GM12891 (cell line): ENCODE data around the gene NDUFAF4. TPM values are rescaled to one million over a fixed set of nuclear protein-coding genes. Genes with fewer than 3 reads are reported as not detected.

Experiments
- DNase-seq: peaks from one replicate; pipeline ENCODE4 v3.0.0; 2011; ENCODE audit warnings: low spot score; ENCODE audit not compliant: insufficient read length
- FAIRE-seq: peaks from 2 replicates; lab custom pipeline; 2011; peaks lifted over from hg19 to GRCh38; lab: Jason Lieb, UNC
- PAX5 ChIP-seq: IDR thresholded peaks from 2 replicates; pipeline ENCODE4 v1.6.1; 2011; ENCODE audit warnings: low read length, moderate library complexity, mild to moderate bottlenecking; ENCODE audit not compliant: insufficient read depth, severe bottlenecking
- POLR2A ChIP-seq: IDR thresholded peaks from 2 replicates; pipeline ENCODE4 v1.6.1; 2011; ENCODE audit warnings: low read depth, low read length, control low read depth
- POLR2AphosphoS5 ChIP-seq: IDR thresholded peaks from 2 replicates; pipeline ENCODE4 v1.6.1; 2011; ENCODE audit warnings: low read depth, low read length, control low read depth
- POU2F2 ChIP-seq: IDR thresholded peaks from 2 replicates; pipeline ENCODE4 v1.6.1; 2011; ENCODE audit warnings: low read depth, mild to moderate bottlenecking, control low read depth, low read length, moderate library complexity
- SPI1 ChIP-seq: IDR thresholded peaks from 2 replicates; pipeline ENCODE4 v1.6.1; 2011; ENCODE audit warnings: low read depth, low read length, control low read depth
- TAF1 ChIP-seq: IDR thresholded peaks from 2 replicates; pipeline ENCODE4 v1.6.1; 2011; ENCODE audit warnings: low read depth, low read length, control low read depth
- polyA plus RNA-seq: library from polyadenylated mRNA; unstranded; fragments of >200 nt; gene quantifications from one replicate; pipeline ENCODE4 v1.2.1, GENCODE V29; 2012; ENCODE audit warnings: low read depth, missing spikeins, inconsistent platforms; ENCODE audit not compliant: missing spikeins

The NDUFAF4 gene
- polyA plus RNA-seq: 27.2 TPM

GRCh38 chr6:96897396-96898240 is at the start of gene NDUFAF4:
Gene NDUFAF4, minus strand, starts transcription at chr6:96897891. Its CDS starts 90 bp downstream, at chr6:96897801.
- TF ChIP-seq TAF1: peak; percentile 18; the same call in 1 of the 2 replicates
- no peak for TF ChIP-seq PAX5
- TF ChIP-seq POU2F2: peak; percentile 11; the same call in 1 of the 2 replicates
- no peak for TF ChIP-seq POLR2AphosphoS5
- TF ChIP-seq SPI1: no peak
- 0 out of 2 replicates have a peak, but pooled peaks have one; percentile 17 for TF ChIP-seq POLR2A
- FAIRE-seq (peak; percentile 94), DNase-seq (peak; percentile 75)

GRCh38 chr6:96947055-96947454 is 49.4 kb upstream of the NDUFAF4 start:
- no peak for TF ChIP-seq TAF1
- no peak for TF ChIP-seq POLR2A
- TF ChIP-seq POU2F2: no peak
- DNase-seq (no peak), FAIRE-seq (no peak)

GRCh38 chr6:96943555-96944215 is 46.0 kb upstream of the NDUFAF4 start:
- no peak for DNase-seq
- no peak for TF ChIP-seq PAX5
- TF ChIP-seq TAF1: no peak
- no peak for TF ChIP-seq SPI1
- TF ChIP-seq POLR2AphosphoS5: no peak
- TF ChIP-seq POLR2A: no peak
- no peak for TF ChIP-seq POU2F2
- no peak for FAIRE-seq

GRCh38 chr6:96942676-96943075 is 45.0 kb upstream of the NDUFAF4 start:
- no peak for FAIRE-seq
- DNase-seq: no peak
- no peak for TF ChIP-seq POLR2A
- no peak for TF ChIP-seq POLR2AphosphoS5
- no peak for TF ChIP-seq TAF1
- no peak for TF ChIP-seq SPI1
- TF ChIP-seq PAX5: no peak
- TF ChIP-seq POU2F2: no peak

- FAIRE-seq: no peak
- TF ChIP-seq POLR2A (no peak), SPI1 (no peak), TAF1 (no peak)
- no peak for DNase-seq
Observed at GRCh38 chr6:96940322-96940721, 42.6 kb upstream of the NDUFAF4 start.

- DNase-seq (no peak), FAIRE-seq (no peak)
- no peak for TF ChIP-seq PAX5
Observed at GRCh38 chr6:96939007-96939805, 41.5 kb upstream of the NDUFAF4 start.

GRCh38 chr6:96934087-96934486 is 36.4 kb upstream of the NDUFAF4 start:
- TF ChIP-seq TAF1 (no peak), SPI1 (no peak), POLR2AphosphoS5 (no peak), POLR2A (no peak), PAX5 (no peak), POU2F2 (no peak)
- DNase-seq (no peak), FAIRE-seq (no peak)

GRCh38 chr6:96931198-96931597 is 33.5 kb upstream of the NDUFAF4 start:
- DNase-seq (no peak), FAIRE-seq (no peak)
- TF ChIP-seq POU2F2: no peak
- TF ChIP-seq TAF1: no peak
- no peak for TF ChIP-seq PAX5
- TF ChIP-seq POLR2A: no peak

- no peak for DNase-seq
- FAIRE-seq: no peak
Observed at GRCh38 chr6:96929741-96930140, 32.0 kb upstream of the NDUFAF4 start.

More at GRCh38 chr6:96929741-96930140, 32.0 kb upstream of the NDUFAF4 start:
- TF ChIP-seq POU2F2: no peak
- no peak for TF ChIP-seq POLR2A
- no peak for TF ChIP-seq SPI1
- no peak for TF ChIP-seq TAF1
- no peak for TF ChIP-seq POLR2AphosphoS5
- TF ChIP-seq PAX5: no peak
